ENCODE results near the gene CDKN1A. TPM values are rescaled to one million over a fixed set of nuclear protein-coding genes. Genes with fewer than 3 reads are reported as not detected.

CDKN1A gene
- total RNA-seq, 1 donor from 2014 or later, result 201 TPM

DNA sequence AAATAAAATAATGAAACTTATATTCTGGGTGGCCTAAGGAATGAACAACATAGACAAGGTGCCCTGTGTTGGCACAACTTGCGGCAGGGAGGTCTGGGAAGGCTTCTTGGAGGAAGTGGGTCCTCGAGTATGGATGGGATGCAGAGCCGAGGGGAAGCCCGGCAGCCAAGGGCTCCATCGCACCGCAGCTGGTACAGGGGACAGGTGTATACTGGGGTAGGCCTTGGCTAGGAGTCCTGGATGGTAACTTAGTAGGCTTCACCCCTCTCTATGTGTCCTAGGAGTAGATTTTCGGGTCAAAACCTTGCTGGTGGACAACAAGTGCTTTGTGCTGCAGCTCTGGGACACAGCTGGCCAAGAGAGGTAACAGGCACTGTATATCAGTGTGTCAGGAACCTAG lies 47.1 kb downstream of the CDKN1A start:
- H3K27me3 Mint-ChIP-seq (ENCODE audit: unreplicated experiment), result no peaks in the 10 kb centered on the region
- no peaks in the 10 kb centered on the region for H3K9me3 Mint-ChIP-seq (ENCODE audit: unreplicated experiment)
- H3K36me3 Mint-ChIP-seq (ENCODE audit: unreplicated experiment), result no peaks in the 10 kb centered on the region
- H3K4me1 Mint-ChIP-seq (ENCODE audit: unreplicated experiment), result peaks cover 8% of the 10 kb centered on the region
- DNase-seq (ENCODE audit: extremely low spot score, unreplicated experiment), result no peak
- no peak overlapping the region for H3K4me3 Mint-ChIP-seq (ENCODE audit: unreplicated experiment)
- TF ChIP-seq, protein P1, sequence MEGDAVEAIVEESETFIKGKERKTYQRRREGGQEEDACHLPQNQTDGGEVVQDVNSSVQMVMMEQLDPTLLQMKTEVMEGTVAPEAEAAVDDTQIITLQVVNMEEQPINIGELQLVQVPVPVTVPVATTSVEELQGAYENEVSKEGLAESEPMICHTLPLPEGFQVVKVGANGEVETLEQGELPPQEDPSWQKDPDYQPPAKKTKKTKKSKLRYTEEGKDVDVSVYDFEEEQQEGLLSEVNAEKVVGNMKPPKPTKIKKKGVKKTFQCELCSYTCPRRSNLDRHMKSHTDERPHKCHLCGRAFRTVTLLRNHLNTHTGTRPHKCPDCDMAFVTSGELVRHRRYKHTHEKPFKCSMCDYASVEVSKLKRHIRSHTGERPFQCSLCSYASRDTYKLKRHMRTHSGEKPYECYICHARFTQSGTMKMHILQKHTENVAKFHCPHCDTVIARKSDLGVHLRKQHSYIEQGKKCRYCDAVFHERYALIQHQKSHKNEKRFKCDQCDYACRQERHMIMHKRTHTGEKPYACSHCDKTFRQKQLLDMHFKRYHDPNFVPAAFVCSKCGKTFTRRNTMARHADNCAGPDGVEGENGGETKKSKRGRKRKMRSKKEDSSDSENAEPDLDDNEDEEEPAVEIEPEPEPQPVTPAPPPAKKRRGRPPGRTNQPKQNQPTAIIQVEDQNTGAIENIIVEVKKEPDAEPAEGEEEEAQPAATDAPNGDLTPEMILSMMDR (IDR thresholded peaks at IDR 0.05), result no peak
- H3K27ac Mint-ChIP-seq (ENCODE audit: unreplicated experiment), result no peak overlapping the region

DNA sequence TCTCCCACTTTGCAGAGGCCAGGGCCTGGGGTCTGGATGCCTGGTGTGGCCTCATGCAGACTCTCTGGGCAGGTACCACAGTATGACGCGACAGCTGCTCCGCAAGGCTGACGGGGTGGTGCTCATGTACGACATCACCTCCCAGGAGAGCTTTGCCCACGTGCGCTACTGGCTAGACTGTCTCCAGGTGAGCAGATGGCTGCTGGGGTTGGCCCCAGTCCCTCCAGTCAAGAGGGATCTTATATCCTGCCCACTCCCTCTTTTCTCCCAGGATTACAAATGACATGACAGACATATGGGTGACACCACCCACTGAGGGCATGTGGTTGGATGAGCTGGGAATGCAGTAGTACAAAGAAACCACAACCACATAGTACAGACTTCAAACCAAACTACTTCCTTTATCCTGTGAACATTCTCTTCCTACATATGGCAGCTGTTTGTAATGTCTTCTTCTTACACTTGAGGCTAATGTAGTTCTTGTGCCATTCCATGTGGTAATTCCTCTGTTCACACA lies 49.0 kb downstream of the CDKN1A start:
- Mint-ChIP-seq H3K9me3 (ENCODE audit: unreplicated experiment) (no peaks in the 10 kb centered on the region), H3K27me3 (ENCODE audit: unreplicated experiment) (no peaks in the 10 kb centered on the region), H3K27ac (ENCODE audit: unreplicated experiment) (no peak overlapping the region), H3K4me3 (ENCODE audit: unreplicated experiment) (no peak overlapping the region), H3K36me3 (ENCODE audit: unreplicated experiment) (no peaks in the 10 kb centered on the region), H3K4me1 (ENCODE audit: unreplicated experiment) (peaks cover 8% of the 10 kb centered on the region)
- DNase-seq (ENCODE audit: extremely low spot score, unreplicated experiment), result no peak
- TF ChIP-seq, protein P1 (IDR thresholded peaks at IDR 0.05), result no peak

DNA sequence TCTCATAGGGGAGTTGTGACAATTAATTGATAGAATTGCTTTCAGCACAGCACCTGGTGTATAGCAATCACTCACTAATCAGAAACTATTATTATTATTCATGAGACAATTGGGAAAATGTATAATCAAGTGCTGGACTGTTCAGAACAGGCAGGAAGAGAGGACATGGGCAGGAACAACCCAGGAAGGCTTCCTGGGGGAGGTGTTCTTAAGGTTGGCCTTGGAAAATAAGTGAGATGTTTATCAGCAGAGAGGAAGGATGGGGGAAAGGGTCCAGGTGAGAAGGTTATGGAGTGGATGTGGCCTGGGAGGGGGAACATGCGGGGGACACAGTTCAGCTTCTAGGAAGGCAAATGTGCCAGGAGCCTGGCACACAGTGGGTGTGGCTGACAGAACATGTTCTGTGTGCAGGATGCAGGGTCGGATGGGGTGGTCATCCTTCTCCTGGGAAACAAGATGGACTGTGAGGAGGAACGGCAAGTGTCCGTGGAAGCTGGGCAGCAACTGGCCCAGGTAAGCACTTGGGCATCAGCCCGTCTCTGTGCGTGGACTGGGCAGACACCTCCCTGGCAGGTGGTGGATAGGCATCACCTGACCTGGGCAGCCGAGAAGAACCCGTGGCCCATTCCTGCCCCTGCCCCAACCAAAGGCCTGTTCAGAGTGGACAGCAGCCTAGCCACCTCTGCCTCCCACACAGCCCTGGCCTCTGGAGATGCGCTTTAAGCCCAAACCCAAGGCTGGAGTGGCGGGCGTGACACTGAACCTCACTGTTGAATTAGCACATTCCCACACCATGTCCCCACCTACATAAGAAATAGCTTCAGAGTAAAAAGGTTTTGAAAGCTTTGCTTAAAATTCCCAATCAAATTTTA lies 50.0 kb downstream of the CDKN1A start:
- no peaks in the 10 kb centered on the region for H3K36me3 Mint-ChIP-seq (ENCODE audit: unreplicated experiment)
- no peak for DNase-seq (ENCODE audit: extremely low spot score, unreplicated experiment)
- H3K27me3 Mint-ChIP-seq (ENCODE audit: unreplicated experiment), result no peaks in the 10 kb centered on the region
- no peak overlapping the region for H3K4me3 Mint-ChIP-seq (ENCODE audit: unreplicated experiment)
- H3K9me3 Mint-ChIP-seq (ENCODE audit: unreplicated experiment), result no peaks in the 10 kb centered on the region
- no peak overlapping the region for H3K27ac Mint-ChIP-seq (ENCODE audit: unreplicated experiment)
- TF ChIP-seq, protein P1 (IDR thresholded peaks at IDR 0.05), result no peak
- peaks cover 8% of the 10 kb centered on the region for H3K4me1 Mint-ChIP-seq (ENCODE audit: unreplicated experiment)

DNA sequence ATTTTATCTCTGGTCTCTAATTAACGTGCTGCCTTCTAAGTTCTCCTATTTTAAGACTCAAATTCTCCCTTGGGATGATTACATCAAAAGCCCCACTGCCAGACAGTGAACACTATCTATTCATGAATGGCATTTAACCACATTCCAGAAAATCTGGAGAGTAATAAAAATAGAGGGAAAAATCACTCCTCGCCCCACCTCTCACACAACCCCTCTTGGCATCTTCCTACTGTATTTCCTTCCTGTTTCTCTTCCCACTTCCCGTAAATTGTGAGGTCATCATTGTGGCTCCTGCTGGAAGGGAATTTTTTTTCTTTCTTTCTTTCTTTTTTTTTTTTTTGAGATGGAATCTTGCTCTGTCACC lies 50.6 kb downstream of the CDKN1A start:
- no peaks in the 10 kb centered on the region for H3K27me3 Mint-ChIP-seq (ENCODE audit: unreplicated experiment)
- H3K4me1 Mint-ChIP-seq (ENCODE audit: unreplicated experiment), result peaks cover 9% of the 10 kb centered on the region
- no peaks in the 10 kb centered on the region for H3K9me3 Mint-ChIP-seq (ENCODE audit: unreplicated experiment)
- no peak overlapping the region for H3K4me3 Mint-ChIP-seq (ENCODE audit: unreplicated experiment)
- no peaks in the 10 kb centered on the region for H3K36me3 Mint-ChIP-seq (ENCODE audit: unreplicated experiment)
- H3K27ac Mint-ChIP-seq (ENCODE audit: unreplicated experiment), result no peak overlapping the region
- no peak for DNase-seq (ENCODE audit: extremely low spot score, unreplicated experiment)
- TF ChIP-seq, protein P1 (IDR thresholded peaks at IDR 0.05), result no peak
